ENCODE results near the gene TMEM225. TPM values are rescaled to one million over a fixed set of nuclear protein-coding genes. Genes with fewer than 3 reads are reported as not detected.
"Not testable (repeated sequence)": the region's sequence is repeated elsewhere in the genome, so short reads cannot be mapped to it uniquely, and the experiment has no call there.

TMEM225 gene
- total RNA-seq, 3 donors from 2014 or later: not detected

GRCh38 chr11:123903932-123904331 lies 18.5 kb upstream of the TMEM225 start:
- H3K36me3 ChIP-seq (ENCODE audit: low read depth): no peaks in the 10 kb centered on the region
- ATAC-seq (no peak), DNase-seq (no peak)
- intact Hi-C loops (cut with DNase I, micrococcal nuclease): no loop called here
- no peak overlapping the region for H3K4me3 ChIP-seq
- H3K4me1 ChIP-seq (ENCODE audit: low read depth): no peaks in the 10 kb centered on the region
- H3K9me3 ChIP-seq: no peaks in the 10 kb centered on the region
- TF ChIP-seq CTCF (IDR thresholded peaks at IDR 0.05): no peak

- TF ChIP-seq CTCF (IDR thresholded peaks at IDR 0.05): no peak
- Histone ChIP-seq H3K4me1 (ENCODE audit: low read depth) (no peaks in the 10 kb centered on the region), H3K36me3 (ENCODE audit: low read depth) (no peaks in the 10 kb centered on the region), H3K4me3 (no peak within 1 kb of the TSS), H3K9me3 (no peaks in the 10 kb centered on the region)
- intact Hi-C loops (cut with DNase I, micrococcal nuclease): no loop called here
- ATAC-seq (no peak), DNase-seq (no peak)
These were observed 16.4 kb upstream of the TMEM225 start, which contains the start of gene OR8D4 for GRCh38 chr11:123901867-123902266. Gene OR8D4 (plus strand): TSS chr11:123902167. CDS start chr11:123906432, 4,265 bp downstream.

- Histone ChIP-seq H3K9me3 (no peaks in the 10 kb centered on the region), H3K4me3 (no peak overlapping the region), H3K4me1 (ENCODE audit: low read depth) (no peaks in the 10 kb centered on the region), H3K36me3 (ENCODE audit: low read depth) (no peaks in the 10 kb centered on the region)
- no peak for TF ChIP-seq CTCF (IDR thresholded peaks at IDR 0.05)
- ATAC-seq (no peak), DNase-seq (no peak)
- intact Hi-C loops (cut with DNase I, micrococcal nuclease): no loop called here
These were observed 14.3 kb upstream of the TMEM225 start for GRCh38 chr11:123899792-123900191.

GRCh38 chr11:123892031-123892430 lies 6.6 kb upstream of the TMEM225 start:
- ATAC-seq: no peak
- H3K9me3 ChIP-seq: no peaks in the 10 kb centered on the region
- no peaks in the 10 kb centered on the region for H3K4me1 ChIP-seq (ENCODE audit: low read depth)
- intact Hi-C loops (cut with DNase I, micrococcal nuclease): no loop called here
- no peak for TF ChIP-seq CTCF (IDR thresholded peaks at IDR 0.05)
- no peaks in the 10 kb centered on the region for H3K36me3 ChIP-seq (ENCODE audit: low read depth)
- no peak overlapping the region for H3K4me3 ChIP-seq
- no peak for DNase-seq

- no peaks in the 10 kb centered on the region for H3K4me1 ChIP-seq (ENCODE audit: low read depth)
- H3K36me3 ChIP-seq (ENCODE audit: low read depth): no peaks in the 10 kb centered on the region
- ATAC-seq: no peak
- no peak for DNase-seq
- no peak overlapping the region for H3K4me3 ChIP-seq
- H3K9me3 ChIP-seq: no peaks in the 10 kb centered on the region
- no peak for TF ChIP-seq CTCF (IDR thresholded peaks at IDR 0.05)
- intact Hi-C loops (cut with DNase I, micrococcal nuclease): no loop called here
These were observed 4.6 kb downstream of the TMEM225 start for GRCh38 chr11:123880912-123881311.

- H3K9me3 ChIP-seq; H3K4me3 ChIP-seq; H3K4me1 ChIP-seq (ENCODE audit: low read depth); ATAC-seq; DNase-seq; intact Hi-C loops (cut with DNase I, micrococcal nuclease); H3K36me3 ChIP-seq (ENCODE audit: low read depth): not testable (repeated sequence)
These were observed 17.7 kb downstream of the TMEM225 start for GRCh38 chr11:123867795-123868194.

GRCh38 chr11:123865293-123865692 lies 20.2 kb downstream of the TMEM225 start:
- H3K36me3 ChIP-seq (ENCODE audit: low read depth); DNase-seq; H3K4me3 ChIP-seq; H3K4me1 ChIP-seq (ENCODE audit: low read depth); ATAC-seq; H3K9me3 ChIP-seq; intact Hi-C loops (cut with DNase I, micrococcal nuclease): not testable (repeated sequence)
